Urothelium cell line (cell line): ENCODE results near the gene RPEL1.
"Not testable (repeated sequence)": the region's sequence is repeated elsewhere in the genome, so short reads cannot be mapped to it uniquely, and the experiment has no call there.

Experiments used
- DNase-seq: peaks from one replicate; pipeline ENCODE4 v3.0.0; 2011; ENCODE audit warnings: low spot score, mixed read lengths
- FAIRE-seq: peaks from 2 replicates; lab custom pipeline; 2011; peaks lifted over from hg19 to GRCh38; lab: Jason Lieb, UNC

RPEL1 gene

DNA sequence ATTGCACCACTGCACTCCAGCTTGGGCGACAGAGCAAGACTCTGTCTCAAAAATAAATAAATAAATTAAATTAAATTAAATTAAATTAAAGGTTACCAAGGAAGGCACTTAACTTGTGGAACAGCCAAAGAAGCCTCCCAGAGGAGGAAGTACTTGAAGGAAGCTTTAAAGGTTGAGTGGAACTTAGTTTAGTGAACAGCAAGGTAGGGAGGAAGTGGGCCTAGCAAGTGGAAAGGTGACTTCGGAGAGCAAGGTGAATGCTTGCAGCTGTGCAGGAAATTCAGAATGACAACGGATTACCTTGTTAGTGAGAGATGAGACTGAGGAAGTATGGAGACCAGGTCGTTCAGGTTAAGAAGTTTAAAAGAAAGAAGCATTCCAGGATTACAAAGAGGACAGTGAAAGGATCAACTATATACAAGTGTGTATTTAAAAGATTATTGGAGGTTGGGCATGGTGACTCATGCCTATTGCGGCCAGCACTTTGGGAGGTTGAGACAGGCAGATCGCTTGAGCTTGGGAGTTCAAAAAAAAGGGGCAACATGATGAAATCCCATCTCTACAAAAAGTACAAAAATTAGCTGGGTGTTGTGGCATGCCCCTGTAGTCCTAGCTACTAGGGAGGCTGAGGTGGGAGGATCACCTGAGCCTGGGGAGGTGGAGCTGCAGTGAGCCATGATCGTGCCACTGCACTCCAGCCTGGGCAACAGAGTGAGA lies 12.8 kb upstream of the RPEL1 start:
- DNase-seq (no peak), FAIRE-seq (no peak)

DNA sequence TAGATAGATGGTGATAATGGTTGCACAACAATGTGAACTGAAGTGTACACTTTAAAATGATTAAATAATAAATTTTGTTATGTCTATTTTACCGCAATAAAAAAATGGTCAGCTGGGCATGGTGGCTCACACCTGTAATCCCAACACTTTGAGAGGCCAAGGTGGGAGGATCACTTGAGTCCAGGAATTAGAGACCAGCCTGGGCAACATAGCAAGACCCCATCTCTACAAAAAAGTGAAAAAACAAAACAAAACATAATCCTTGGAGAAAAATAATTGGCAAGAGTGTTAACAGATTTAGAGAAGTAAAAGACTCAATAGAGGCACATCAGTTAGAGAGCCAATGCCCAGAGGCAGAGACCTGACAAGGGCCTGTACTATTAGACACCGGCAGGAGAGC lies 9.9 kb upstream of the RPEL1 start:
- no peak for FAIRE-seq
- DNase-seq = no peak

- FAIRE-seq = no peak
- no peak for DNase-seq
Measured at GRCh38 chr10:103238506-103239252, 7.0 kb upstream of the RPEL1 start.

DNA sequence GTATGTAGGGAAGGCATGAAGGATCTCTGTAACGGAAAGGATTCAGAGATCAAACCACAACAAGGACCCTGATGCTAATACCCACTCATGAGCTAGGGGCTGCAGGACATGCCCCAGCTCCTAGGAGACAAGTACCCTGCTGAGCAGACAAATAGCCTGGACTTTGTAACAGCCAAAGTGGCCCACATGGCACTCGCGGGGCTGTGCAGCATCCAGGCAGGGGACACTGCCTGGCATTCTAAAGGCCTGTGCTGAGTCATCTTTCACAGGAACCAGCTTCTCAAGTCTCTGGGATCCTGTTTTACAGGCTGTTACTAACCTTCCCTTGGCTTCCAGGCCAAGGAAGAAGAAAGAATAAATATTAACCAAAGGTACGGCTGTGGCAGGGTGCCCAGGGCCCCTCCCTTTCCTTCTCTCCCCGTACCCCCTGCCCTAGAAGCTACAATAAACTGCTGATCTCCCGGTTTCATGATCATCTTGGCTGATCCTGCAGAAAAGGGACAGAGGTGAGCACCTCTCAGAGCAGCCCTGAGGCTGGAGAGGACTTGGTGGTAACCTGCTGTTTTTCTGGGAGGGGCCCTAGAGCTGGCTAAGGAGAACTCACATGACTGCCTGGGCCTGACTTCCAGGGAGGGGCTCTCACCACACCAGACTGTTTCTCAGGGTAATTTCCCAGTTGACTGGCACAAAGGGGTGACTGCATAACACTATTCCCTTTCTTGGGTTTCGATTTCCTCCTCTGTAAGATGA lies 4.2 kb upstream of the RPEL1 start:
- DNase-seq (peak; percentile 64), FAIRE-seq (no peak)

DNA sequence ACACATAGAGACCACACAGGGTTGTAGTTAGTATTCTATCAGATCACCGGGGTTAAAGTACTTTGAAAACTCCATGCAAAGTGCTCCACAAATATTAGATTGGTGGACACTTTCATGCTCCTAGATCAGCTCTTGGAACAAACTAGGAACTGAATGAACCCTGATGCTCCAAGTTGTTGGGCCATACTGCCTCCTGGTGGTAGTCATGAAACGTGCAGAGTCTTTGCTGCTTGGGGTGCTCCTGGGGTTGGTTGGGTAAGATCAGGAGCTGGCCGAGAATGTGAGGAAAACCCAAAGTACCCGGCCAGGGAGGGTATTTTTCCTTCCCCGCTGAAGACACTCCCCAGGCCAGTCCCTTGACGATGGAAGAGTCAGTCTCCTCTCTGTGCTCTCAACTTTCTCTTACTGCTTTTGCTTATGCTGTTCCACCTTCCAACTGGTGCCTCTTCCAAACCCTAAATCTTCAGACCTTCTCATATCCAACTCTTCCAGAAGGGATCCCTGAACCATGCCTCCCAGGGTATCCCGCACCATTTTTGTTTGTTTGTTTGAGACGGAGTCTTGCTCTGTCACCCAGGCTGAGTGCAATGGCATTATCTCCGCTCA lies 918 bp upstream of the RPEL1 start:
- DNase-seq (peak; percentile 62), FAIRE-seq (no peak)

DNA sequence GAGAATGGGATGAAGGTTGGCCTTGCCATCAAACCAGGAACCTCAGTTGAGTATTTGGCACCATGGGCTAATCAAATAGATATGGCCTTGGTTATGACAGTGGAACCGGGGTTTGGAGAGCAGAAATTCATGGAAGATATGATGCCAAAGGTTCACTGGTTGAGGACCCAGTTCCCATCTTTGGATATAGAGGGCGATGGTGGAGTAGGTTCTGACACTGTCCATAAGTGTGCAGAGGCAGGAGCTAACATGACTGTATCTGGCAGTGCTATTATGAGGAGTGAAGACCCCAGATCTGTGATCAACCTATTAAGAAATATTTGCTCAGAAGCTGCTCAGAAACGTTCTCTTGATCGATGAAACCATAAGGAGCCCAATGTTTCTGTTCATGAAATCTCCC lies 637 bp downstream of the RPEL1 start:
- FAIRE-seq (no peak), DNase-seq (no peak)

- DNase-seq (no peak), FAIRE-seq (no peak)
Measured at GRCh38 chr10:103254113-103254512, 8.4 kb downstream of the RPEL1 start.

- DNase-seq = peak; percentile 47
- FAIRE-seq = peak; percentile 37
Measured at GRCh38 chr10:103254538-103255325, 9.0 kb downstream of the RPEL1 start.

GRCh38 chr10:103256613-103257012 lies 10.9 kb downstream of the RPEL1 start:
- FAIRE-seq (no peak), DNase-seq (no peak)

- no peak for FAIRE-seq
Measured at GRCh38 chr10:103257812-103258211, 12.1 kb downstream of the RPEL1 start.

DNA sequence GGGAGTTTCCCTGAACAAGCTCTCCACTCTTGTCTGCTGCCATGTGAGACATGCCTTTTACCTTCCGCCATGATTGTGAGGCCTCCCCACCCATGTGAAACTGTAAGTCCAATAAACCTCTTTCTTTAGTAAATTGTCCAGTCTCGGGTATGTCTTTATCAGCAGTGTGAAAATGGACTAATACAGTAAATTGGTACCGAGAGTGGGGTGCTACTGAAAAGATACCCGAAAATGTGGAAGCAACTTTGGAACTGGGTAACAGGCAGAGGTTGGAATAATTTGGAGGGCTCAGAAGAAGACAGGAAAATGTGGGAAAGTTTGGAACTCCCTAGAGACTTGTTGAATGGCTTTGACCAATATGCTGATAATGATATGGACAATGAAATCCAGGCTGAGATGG lies 13.2 kb downstream of the RPEL1 start:
- not testable (repeated sequence) for FAIRE-seq

More at GRCh38 chr10:103257812-103258211, 12.1 kb downstream of the RPEL1 start:
- DNase-seq = no peak

GRCh38 chr10:103259989-103260388 lies 14.3 kb downstream of the RPEL1 start:
- FAIRE-seq (no peak), DNase-seq (no peak)

More for the DNA sequence above, 13.2 kb downstream of the RPEL1 start:
- not testable (repeated sequence) for DNase-seq

DNA sequence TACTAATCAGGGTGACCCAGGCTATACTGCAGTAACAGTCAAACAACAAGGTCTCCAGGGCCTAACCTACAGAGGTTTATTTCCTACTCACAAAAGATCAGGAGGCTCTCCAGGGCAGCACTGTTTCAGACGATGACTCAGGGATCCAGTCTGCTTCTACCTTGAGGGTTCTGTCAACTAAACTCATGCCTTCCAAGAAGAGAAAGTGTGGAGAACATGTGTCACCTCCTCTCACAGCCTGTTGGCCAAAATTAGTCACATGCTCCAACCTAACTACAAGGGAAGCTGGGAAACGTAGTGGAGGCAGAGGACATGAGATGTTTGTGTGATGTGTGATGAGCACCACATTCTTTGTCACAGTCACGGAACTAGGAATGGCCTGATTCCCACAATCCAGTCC lies 16.5 kb downstream of the RPEL1 start:
- DNase-seq (no peak), FAIRE-seq (no peak)

GRCh38 chr10:103265717-103266329 lies 20.1 kb downstream of the RPEL1 start:
- FAIRE-seq = no peak
- DNase-seq = peak; percentile 72

DNA sequence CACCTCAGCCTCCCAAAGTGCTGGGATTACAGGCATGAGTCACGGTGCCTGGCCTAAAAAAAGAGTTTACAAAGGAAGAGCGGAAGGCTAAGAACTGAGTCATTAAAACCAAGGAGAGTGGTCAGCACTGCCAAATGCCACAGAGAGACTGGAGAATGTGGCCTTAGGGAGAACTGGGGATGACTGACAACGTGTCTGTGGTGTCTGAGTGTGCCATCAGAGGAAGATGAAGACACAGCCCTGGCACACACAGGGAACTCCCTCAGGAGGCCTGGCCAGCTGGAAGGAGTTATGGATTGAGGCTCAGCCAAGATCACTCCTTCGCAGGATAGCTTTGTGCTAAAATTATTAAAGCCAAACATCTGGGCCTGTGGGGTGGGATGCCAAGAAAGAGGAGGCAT lies 27.4 kb downstream of the RPEL1 start:
- FAIRE-seq (peak; percentile 74), DNase-seq (peak; percentile 94)

GRCh38 chr10:103276251-103276895 lies 30.7 kb downstream of the RPEL1 start:
- DNase-seq = no peak
- no peak for FAIRE-seq

DNA sequence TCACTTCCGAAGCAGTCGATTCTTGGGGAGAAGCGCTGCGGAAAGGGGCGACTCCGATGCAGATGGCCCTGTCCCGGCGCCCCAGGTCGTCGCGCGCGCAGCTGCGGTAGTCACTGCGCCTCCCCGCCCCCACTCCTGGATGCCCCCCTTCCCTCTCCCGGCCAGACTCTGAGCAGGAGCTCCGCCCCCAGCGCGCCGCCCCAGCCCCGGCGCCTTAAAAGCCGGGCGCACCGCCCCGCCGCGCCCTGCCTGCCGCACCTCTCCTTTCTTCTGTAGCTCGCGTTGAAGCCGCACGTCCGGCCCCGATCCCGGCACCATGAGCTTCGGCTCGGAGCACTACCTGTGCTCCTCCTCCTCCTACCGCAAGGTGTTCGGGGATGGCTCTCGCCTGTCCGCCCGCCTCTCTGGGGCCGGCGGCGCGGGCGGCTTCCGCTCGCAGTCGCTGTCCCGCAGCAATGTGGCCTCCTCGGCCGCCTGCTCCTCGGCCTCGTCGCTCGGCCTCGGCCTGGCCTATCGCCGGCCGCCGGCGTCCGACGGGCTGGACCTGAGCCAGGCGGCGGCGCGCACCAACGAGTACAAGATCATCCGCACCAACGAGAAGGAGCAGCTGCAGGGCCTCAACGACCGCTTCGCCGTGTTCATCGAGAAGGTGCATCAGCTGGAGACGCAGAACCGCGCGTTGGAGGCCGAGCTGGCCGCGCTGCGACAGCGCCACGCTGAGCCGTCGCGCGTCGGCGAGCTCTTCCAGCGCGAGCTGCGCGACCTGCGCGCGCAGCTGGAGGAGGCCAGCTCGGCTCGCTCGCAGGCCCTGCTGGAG lies 31.4 kb downstream of the RPEL1 start, which contains the start of gene INA:
Gene INA, plus strand, starts transcription at position 243 of the 817 bp plus-strand sequence. Its CDS starts 74 bp downstream, at position 317.
- FAIRE-seq (no peak), DNase-seq (no peak)
